IMR-90 (cell line): Measurements from ENCODE around the gene LAMC3. TPM values are rescaled to one million over a fixed set of nuclear protein-coding genes. Genes with fewer than 3 reads are reported as not detected.

Source experiments
- ATAC-seq: fragments of 200-7000 bp; cut with Tn5 transposase; 2 replicates; pipeline ENCODE4 v1.9.1; 2020; ENCODE audit warnings: low read depth, mild to moderate bottlenecking, moderate library complexity
- BruUV-seq: library from RNA; stranded (reverse); fragments of 400-500 nt; replicated peaks from 2 replicates; lab custom pipeline; 2021; lab: Mats Ljungman, UMichigan
- CTCF ChIA-PET: fragments of 300-600 bp; formaldehyde crosslinking; extraction: SDS; loops from one replicate; lab custom pipeline; 2021; ENCODE audit warnings: antibody characterized with exemption; lab: Yijun Ruan, JAX
- POLR2A ChIA-PET: fragments of 300-600 bp; sonication (Branson Sonifier 250); formaldehyde crosslinking; loops from one replicate; lab custom pipeline; 2022; ENCODE audit warnings: antibody characterized with exemption; ENCODE audit not compliant: unreplicated experiment; lab: Charles Lee
- DNase-seq: peaks from one replicate; pipeline ENCODE4 v3.0.0; 2013
- H2AFZ ChIP-seq: replicated peaks from 2 replicates; pipeline ENCODE3; 2013; ENCODE audit warnings: low read length, mild to moderate bottlenecking; ENCODE audit not compliant: poor library complexity
- H2AK5ac ChIP-seq: 2 replicates; pipeline ENCODE4 v1.6.1; 2013; ENCODE audit warnings: low read depth, low read length, inconsistent platforms
- H2AK9ac ChIP-seq: replicated peaks from 2 replicates; pipeline ENCODE3; 2013; ENCODE audit warnings: mild to moderate bottlenecking, low read depth, low read length, moderate library complexity; ENCODE audit not compliant: poor library complexity
- H2BK120ac ChIP-seq: 2 replicates; pipeline ENCODE4 v1.6.1; 2013; ENCODE audit warnings: low read depth, low read length, inconsistent platforms
- H2BK15ac ChIP-seq: 3 replicates; pipeline ENCODE4 v1.6.1; 2013; ENCODE audit warnings: low read depth, low read length, inconsistent platforms
- H2BK20ac ChIP-seq: 2 replicates; pipeline ENCODE4 v1.6.1; 2013; ENCODE audit warnings: low read depth, mild to moderate bottlenecking, inconsistent platforms, low read length, moderate library complexity
- H2BK5ac ChIP-seq: 2 replicates; pipeline ENCODE4 v1.6.1; 2013; ENCODE audit warnings: mild to moderate bottlenecking, low read depth, low read length, inconsistent platforms; ENCODE audit not compliant: poor library complexity, severe bottlenecking
- H3K14ac ChIP-seq: replicated peaks from 2 replicates; pipeline ENCODE4 v1.6.1; 2013; ENCODE audit warnings: low read depth, low read length, inconsistent platforms
- H3K18ac ChIP-seq: 2 replicates; pipeline ENCODE4 v1.6.1; 2013; ENCODE audit warnings: low read depth, low read length, control low read depth
- H3K23ac ChIP-seq: 2 replicates; pipeline ENCODE4 v1.6.1; 2013; ENCODE audit warnings: low read depth, low read length, inconsistent platforms
- H3K27ac ChIP-seq: 2 replicates; pipeline ENCODE4 v1.5.1; 2013; ENCODE audit warnings: mild to moderate bottlenecking, control low read depth, low read length; ENCODE audit not compliant: insufficient read depth
- H3K27me3 ChIP-seq: 2 replicates; pipeline ENCODE4 v1.6.1; 2013; ENCODE audit warnings: low read length; ENCODE audit not compliant: control insufficient read depth, insufficient read depth
- H3K36me3 ChIP-seq: 2 replicates; pipeline ENCODE4 v1.6.1; 2013; ENCODE audit warnings: low read length, mixed read lengths; ENCODE audit not compliant: control insufficient read depth, insufficient read depth
- H3K4ac ChIP-seq: 2 replicates; pipeline ENCODE4 v1.6.1; 2013; ENCODE audit warnings: low read depth, low read length, inconsistent platforms
- H3K4me1 ChIP-seq: 2 replicates; pipeline ENCODE4 v1.6.1; 2013; ENCODE audit warnings: low read length, mixed read lengths; ENCODE audit not compliant: control insufficient read depth, insufficient read depth
- H3K4me2 ChIP-seq: 2 replicates; pipeline ENCODE4 v1.6.1; 2013; ENCODE audit warnings: low read depth, mild to moderate bottlenecking, control low read depth, low read length, moderate library complexity
- H3K4me3 ChIP-seq: 2 replicates; pipeline ENCODE4 v1.5.1; 2013; ENCODE audit warnings: low read depth, mild to moderate bottlenecking, control low read depth, low read length, moderate library complexity; ENCODE audit not compliant: insufficient read depth
- H3K56ac ChIP-seq: 2 replicates; pipeline ENCODE4 v1.6.1; 2013; ENCODE audit warnings: low read length, inconsistent platforms; ENCODE audit not compliant: insufficient read depth; ENCODE audit errors: extremely low read depth
- H3K79me1 ChIP-seq, 2 experiments: 2 replicates each; pipeline ENCODE4 v1.6.1; 2013; ENCODE audit warnings: low read length in 2 of 2, inconsistent platforms in 1 of 2, low read depth in 1 of 2
- H3K9ac ChIP-seq: 2 replicates; pipeline ENCODE4 v1.6.1; 2013; ENCODE audit warnings: low read depth, low read length, control low read depth
- H3K9me1 ChIP-seq: 2 replicates; pipeline ENCODE4 v1.6.1; 2013; ENCODE audit warnings: low read length, inconsistent platforms; ENCODE audit not compliant: insufficient read depth
- H3K9me3 ChIP-seq: 2 replicates; pipeline ENCODE4 v1.6.1; 2013; ENCODE audit warnings: low read length; ENCODE audit not compliant: control insufficient read depth, insufficient read depth
- H4K20me1 ChIP-seq: 2 replicates; pipeline ENCODE4 v1.6.1; 2013; ENCODE audit warnings: low read length, inconsistent platforms; ENCODE audit not compliant: insufficient read depth
- H4K5ac ChIP-seq: 2 replicates; pipeline ENCODE4 v1.6.1; 2013; ENCODE audit warnings: mild to moderate bottlenecking, low read depth, low read length, control low read depth
- H4K8ac ChIP-seq, 2 experiments: 2 replicates each; pipeline ENCODE4 v1.6.1; 2013; ENCODE audit warnings: low read depth in 2 of 2, low read length in 2 of 2, control low read depth in 1 of 2, inconsistent platforms in 1 of 2
- H4K91ac ChIP-seq: 2 replicates; pipeline ENCODE4 v1.6.1; 2013; ENCODE audit warnings: low read depth, low read length, inconsistent platforms; ENCODE audit not compliant: insufficient read depth
- BHLHE40 ChIP-seq: fragments of 150-350 bp; IDR thresholded peaks from 2 replicates; pipeline ENCODE4 v1.6.1; 2016; ENCODE audit warnings: mild to moderate bottlenecking, low read depth, low read length
- CEBPB ChIP-seq: IDR thresholded peaks from 2 replicates; pipeline ENCODE4 v1.6.1; 2012; ENCODE audit warnings: low read depth, low read length, improper control_type of control experiment
- CHD1 ChIP-seq: IDR thresholded peaks from 2 replicates; pipeline ENCODE4 v1.6.1; 2012; ENCODE audit warnings: low read depth, low read length, improper control_type of control experiment
- FOS ChIP-seq: fragments of 150-350 bp; IDR thresholded peaks from 2 replicates; pipeline ENCODE4 v1.6.1; 2016; ENCODE audit warnings: low read depth, low read length
- MAFK ChIP-seq: IDR thresholded peaks from 2 replicates; pipeline ENCODE4 v1.6.1; 2012; ENCODE audit warnings: low read depth, low read length, improper control_type of control experiment
- MAZ ChIP-seq: IDR thresholded peaks from 2 replicates; pipeline ENCODE4 v1.6.1; 2012; ENCODE audit warnings: low read depth, mild to moderate bottlenecking, low read length, improper control_type of control experiment, moderate library complexity, borderline replicate concordance
- MXI1 ChIP-seq: IDR thresholded peaks from 2 replicates; pipeline ENCODE4 v1.6.1; 2012; ENCODE audit warnings: low read depth, mild to moderate bottlenecking, low read length, moderate library complexity, borderline replicate concordance
- NFE2L2 ChIP-seq: fragments of 150-350 bp; IDR thresholded peaks from 2 replicates; pipeline ENCODE4 v1.6.1; 2016; ENCODE audit warnings: low read depth, mild to moderate bottlenecking, low read length
- POLR2A ChIP-seq: IDR thresholded peaks from 2 replicates; pipeline ENCODE4 v1.6.1; 2012; ENCODE audit warnings: mild to moderate bottlenecking, low read depth, low read length
- RAD21 ChIP-seq: IDR thresholded peaks from 2 replicates; pipeline ENCODE4 v1.6.1; 2012; ENCODE audit warnings: low read length, improper control_type of control experiment
- RCOR1 ChIP-seq: IDR thresholded peaks from 2 replicates; pipeline ENCODE4 v1.6.1; 2012; ENCODE audit warnings: mild to moderate bottlenecking, low read length, improper control_type of control experiment; ENCODE audit not compliant: insufficient replicate concordance
- RFX5 ChIP-seq: IDR thresholded peaks from 2 replicates; pipeline ENCODE4 v1.8.0; 2012; ENCODE audit warnings: low read depth, mild to moderate bottlenecking, low read length, moderate library complexity
- SMC3 ChIP-seq: fragments of 150-350 bp; IDR thresholded peaks from 2 replicates; pipeline ENCODE4 v1.6.1; 2016; ENCODE audit warnings: low read depth, mild to moderate bottlenecking, antibody characterized with exemption, low read length, moderate library complexity
- WGBS, 2 experiments: methylation state at CpG; one replicate each; pipeline versions ENCODE4 v1.1.5 to v1.1.7; 2013; ENCODE audit warnings: missing lambda C conversion rate in 2 of 2; ENCODE audit not compliant: insufficient read length in 1 of 2; ENCODE audit errors: extremely low coverage in 2 of 2; 5-methylcytosine and 5-hydroxymethylcytosine counted together
- dilution Hi-C: fragments of 300-500 bp; cut with HindIII; formaldehyde crosslinking; loops from one replicate; pipeline ENCODE4 v1.14.3; 2018; ENCODE audit warnings: low sequenced_read_pairs; ENCODE audit not compliant: unreplicated experiment
- in situ Hi-C: fragments of 300-500 bp; cut with MboI; formaldehyde crosslinking; loops from 3 replicates; pipeline ENCODE4 v1.14.3; 2019; ENCODE audit warnings: low sequenced_read_pairs, inconsistent platforms, mixed read lengths
- intact Hi-C: fragments of 100-400 bp; cut with micrococcal nuclease; formaldehyde crosslinking; loops from 2 replicates; pipeline ENCODE4 v1.10.0; 2022
- polyA plus RNA-seq, 3 experiments: library from polyadenylated mRNA; depleted of rRNA; stranded (reverse); fragments of >200 nt; gene quantifications; 2 replicates each; pipeline ENCODE4 v1.2.3, GENCODE V29; 2012; ENCODE audit warnings: low replicate concordance in 1 of 3
- total RNA-seq: library from RNA; depleted of rRNA; stranded (reverse); fragments of >200 nt; gene quantifications from 2 replicates; pipeline ENCODE4 v1.2.3, GENCODE V29; 2012
- TF ChIP-seq, protein P1 (sequence below): conservative IDR thresholded peaks from 2 replicates; pipeline ENCODE4 v1.5.1; 2012; ENCODE audit warnings: mild to moderate bottlenecking, low read depth, low read length, improper control_type of control experiment
- TF ChIP-seq, protein P2 (sequence below): fragments of 150-350 bp; IDR thresholded peaks from 2 replicates; pipeline ENCODE4 v1.6.1; 2016; ENCODE audit warnings: low read depth, mild to moderate bottlenecking, low read length, moderate library complexity, borderline replicate concordance
- TF ChIP-seq, protein P3 (sequence below): fragments of 150-350 bp; IDR thresholded peaks from 2 replicates; pipeline ENCODE4 v1.6.1; 2017; ENCODE audit warnings: mild to moderate bottlenecking, antibody characterized with exemption, low read length, low read depth

The LAMC3 gene
- total and polyA plus RNA-seq, 2 of the 4 experiments (the other 2 are of a cell fraction), result not detected

DNA sequence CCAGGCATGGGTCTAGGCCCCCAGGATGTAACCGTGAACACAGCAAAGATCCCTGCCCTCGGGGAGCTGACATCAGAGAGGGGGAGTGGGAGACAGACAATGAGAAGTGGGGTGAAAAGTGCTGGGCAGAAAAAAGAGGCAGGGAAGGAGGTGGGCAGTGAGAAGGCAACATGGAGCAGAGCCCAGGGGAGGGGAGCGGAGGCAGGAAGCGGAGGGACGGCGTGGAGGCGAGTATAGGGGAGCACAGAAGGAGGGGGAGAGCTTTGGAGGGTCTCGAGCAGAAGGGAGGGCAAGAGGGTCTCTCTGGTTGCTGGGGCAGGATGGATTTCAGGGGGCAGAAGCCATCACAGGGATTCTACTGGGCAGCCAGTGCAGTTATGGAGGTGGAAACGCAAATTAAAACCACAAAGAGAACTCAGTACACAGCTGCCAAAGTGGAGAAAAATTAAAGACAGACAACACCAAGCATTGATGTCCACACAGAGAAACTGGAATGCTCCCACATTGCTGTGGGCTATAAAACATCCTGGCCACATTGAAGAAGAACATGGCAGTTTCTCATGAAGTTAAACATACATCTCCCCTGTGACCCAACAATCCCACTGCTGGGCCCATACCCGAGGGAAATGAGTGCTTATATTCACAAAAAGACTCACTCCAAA lies 21.1 kb upstream of the LAMC3 start:
- Histone ChIP-seq H3K4me2 (no peak overlapping the region), H3K18ac (no peak overlapping the region), H2BK120ac (no peak overlapping the region), H2BK5ac (no peak overlapping the region), H3K56ac (no peak overlapping the region), H2BK20ac (no peak overlapping the region), H4K5ac (no peak overlapping the region), H3K9me3 (no peaks in the 10 kb centered on the region), H3K36me3 (no peaks in the 10 kb centered on the region), H3K9ac (no peak overlapping the region), H3K27ac (no peak overlapping the region), H4K20me1 (no peaks in the 10 kb centered on the region), H4K91ac (no peak overlapping the region), H3K27me3 (peaks cover 45% of the 10 kb centered on the region), H3K4ac (no peak overlapping the region), H3K4me1 (no peaks in the 10 kb centered on the region), H3K4me3 (no peak overlapping the region), H4K8ac (no peak overlapping the region), H2AK9ac (no peak overlapping the region), H3K23ac (no peak overlapping the region), H2BK15ac (no peak overlapping the region), H3K14ac (no peak overlapping the region), H2AFZ (peak overlapping the region; percentile 33), H2AK5ac (no peak overlapping the region), H3K9me1 (no peaks in the 10 kb centered on the region), H3K79me1 (no peaks in the 10 kb centered on the region)
- DNase-seq (no peak), ATAC-seq (no peak)
- BruUV-seq, result no TSS peak
- TF ChIP-seq SMC3, result no peak
- no peak for TF ChIP-seq RFX5
- TF ChIP-seq FOS, result no peak
- TF ChIP-seq BHLHE40, result no peak
- TF ChIP-seq, protein P1, sequence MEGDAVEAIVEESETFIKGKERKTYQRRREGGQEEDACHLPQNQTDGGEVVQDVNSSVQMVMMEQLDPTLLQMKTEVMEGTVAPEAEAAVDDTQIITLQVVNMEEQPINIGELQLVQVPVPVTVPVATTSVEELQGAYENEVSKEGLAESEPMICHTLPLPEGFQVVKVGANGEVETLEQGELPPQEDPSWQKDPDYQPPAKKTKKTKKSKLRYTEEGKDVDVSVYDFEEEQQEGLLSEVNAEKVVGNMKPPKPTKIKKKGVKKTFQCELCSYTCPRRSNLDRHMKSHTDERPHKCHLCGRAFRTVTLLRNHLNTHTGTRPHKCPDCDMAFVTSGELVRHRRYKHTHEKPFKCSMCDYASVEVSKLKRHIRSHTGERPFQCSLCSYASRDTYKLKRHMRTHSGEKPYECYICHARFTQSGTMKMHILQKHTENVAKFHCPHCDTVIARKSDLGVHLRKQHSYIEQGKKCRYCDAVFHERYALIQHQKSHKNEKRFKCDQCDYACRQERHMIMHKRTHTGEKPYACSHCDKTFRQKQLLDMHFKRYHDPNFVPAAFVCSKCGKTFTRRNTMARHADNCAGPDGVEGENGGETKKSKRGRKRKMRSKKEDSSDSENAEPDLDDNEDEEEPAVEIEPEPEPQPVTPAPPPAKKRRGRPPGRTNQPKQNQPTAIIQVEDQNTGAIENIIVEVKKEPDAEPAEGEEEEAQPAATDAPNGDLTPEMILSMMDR, result no peak
- TF ChIP-seq, protein P2, sequence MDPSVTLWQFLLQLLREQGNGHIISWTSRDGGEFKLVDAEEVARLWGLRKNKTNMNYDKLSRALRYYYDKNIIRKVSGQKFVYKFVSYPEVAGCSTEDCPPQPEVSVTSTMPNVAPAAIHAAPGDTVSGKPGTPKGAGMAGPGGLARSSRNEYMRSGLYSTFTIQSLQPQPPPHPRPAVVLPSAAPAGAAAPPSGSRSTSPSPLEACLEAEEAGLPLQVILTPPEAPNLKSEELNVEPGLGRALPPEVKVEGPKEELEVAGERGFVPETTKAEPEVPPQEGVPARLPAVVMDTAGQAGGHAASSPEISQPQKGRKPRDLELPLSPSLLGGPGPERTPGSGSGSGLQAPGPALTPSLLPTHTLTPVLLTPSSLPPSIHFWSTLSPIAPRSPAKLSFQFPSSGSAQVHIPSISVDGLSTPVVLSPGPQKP, result no peak
- TF ChIP-seq MAZ, result no peak
- TF ChIP-seq RCOR1, result no peak
- no peak for TF ChIP-seq MXI1
- no peak for TF ChIP-seq MAFK
- TF ChIP-seq, protein P3, sequence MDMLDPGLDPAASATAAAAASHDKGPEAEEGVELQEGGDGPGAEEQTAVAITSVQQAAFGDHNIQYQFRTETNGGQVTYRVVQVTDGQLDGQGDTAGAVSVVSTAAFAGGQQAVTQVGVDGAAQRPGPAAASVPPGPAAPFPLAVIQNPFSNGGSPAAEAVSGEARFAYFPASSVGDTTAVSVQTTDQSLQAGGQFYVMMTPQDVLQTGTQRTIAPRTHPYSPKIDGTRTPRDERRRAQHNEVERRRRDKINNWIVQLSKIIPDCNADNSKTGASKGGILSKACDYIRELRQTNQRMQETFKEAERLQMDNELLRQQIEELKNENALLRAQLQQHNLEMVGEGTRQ, result no peak
- TF ChIP-seq CHD1, result no peak
- no peak for TF ChIP-seq NFE2L2
- TF ChIP-seq POLR2A, result no peak
- no peak for TF ChIP-seq RAD21
- no peak for TF ChIP-seq CEBPB
- WGBS, 2 experiments, result no CpG with 5 or more reads among the region's 10 CpGs
- intact Hi-C loops (no loop called here), in situ Hi-C loops (no loop called here), dilution Hi-C loops (no loop called here)
- POLR2A ChIA-PET, result no interaction called here
- CTCF ChIA-PET, result interaction anchor here (1.2 kb wide), 1 partner anchor 11 kb away, joined by 3 read pairs; no protein-coding TSS in a partner anchor
